ENCODE data around the gene DNAJB8.

DNAJB8 gene

GRCh38 chr3:128493570-128494366 lies 27.1 kb upstream of the DNAJB8 start:
- DNase-seq (ENCODE audit: low read depth): no peak

DNA sequence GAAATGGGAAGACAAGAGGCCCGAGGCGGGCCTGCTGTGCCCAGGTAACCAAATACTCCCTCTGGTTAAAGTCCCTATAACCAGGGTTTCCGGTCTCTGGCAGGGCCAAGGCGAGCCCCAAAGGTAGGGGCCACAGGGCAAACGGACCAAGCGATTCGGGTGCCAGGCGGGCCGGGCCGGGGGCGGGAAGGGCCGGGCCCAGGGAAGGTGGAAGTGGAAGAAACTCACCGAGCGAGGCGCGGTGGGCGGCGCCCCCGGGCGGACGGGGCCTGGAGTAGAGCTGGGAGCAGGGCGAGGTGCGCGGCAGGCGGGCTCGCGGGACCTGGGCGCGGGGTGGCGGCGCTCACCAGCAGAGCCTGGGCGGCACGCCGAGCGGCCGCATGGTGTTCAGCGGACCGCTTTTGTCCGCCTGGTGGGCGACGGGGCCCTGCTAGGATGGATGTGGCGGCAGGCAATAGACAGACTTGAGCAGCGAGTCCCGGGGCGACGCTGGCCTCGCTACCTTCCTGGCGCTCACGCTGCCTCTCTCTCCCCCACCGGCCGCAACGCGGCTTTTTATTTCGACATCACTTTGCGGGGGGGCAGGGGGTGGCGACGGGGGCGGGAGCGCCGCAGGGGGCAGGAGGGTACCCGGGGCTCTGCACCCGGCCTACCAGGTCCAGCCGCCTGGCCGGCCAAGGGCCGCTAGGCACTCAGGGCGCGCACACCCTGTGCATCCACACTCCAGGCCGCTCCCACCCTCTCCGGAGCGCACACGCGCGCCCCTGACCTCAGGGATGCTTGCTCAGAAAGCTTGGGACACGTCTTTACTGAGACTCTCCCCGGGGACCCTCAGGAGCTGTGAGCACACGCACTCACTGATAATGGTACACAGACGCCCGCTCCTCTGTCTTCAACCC lies 26.2 kb upstream of the DNAJB8 start, which contains the start of gene GATA2:
Gene GATA2, minus strand, starts transcription at position 531 of the 899 bp plus-strand sequence. CDS start 6,170 bp downstream, outside the sequence.
- DNase-seq (ENCODE audit: low read depth): no peak

- DNase-seq (ENCODE audit: low read depth): no peak
Observed at GRCh38 chr3:128491941-128492670, 25.4 kb upstream of the DNAJB8 start.

GRCh38 chr3:128491691-128491940 lies 24.9 kb upstream of the DNAJB8 start:
- no peak for DNase-seq (ENCODE audit: low read depth)

DNA sequence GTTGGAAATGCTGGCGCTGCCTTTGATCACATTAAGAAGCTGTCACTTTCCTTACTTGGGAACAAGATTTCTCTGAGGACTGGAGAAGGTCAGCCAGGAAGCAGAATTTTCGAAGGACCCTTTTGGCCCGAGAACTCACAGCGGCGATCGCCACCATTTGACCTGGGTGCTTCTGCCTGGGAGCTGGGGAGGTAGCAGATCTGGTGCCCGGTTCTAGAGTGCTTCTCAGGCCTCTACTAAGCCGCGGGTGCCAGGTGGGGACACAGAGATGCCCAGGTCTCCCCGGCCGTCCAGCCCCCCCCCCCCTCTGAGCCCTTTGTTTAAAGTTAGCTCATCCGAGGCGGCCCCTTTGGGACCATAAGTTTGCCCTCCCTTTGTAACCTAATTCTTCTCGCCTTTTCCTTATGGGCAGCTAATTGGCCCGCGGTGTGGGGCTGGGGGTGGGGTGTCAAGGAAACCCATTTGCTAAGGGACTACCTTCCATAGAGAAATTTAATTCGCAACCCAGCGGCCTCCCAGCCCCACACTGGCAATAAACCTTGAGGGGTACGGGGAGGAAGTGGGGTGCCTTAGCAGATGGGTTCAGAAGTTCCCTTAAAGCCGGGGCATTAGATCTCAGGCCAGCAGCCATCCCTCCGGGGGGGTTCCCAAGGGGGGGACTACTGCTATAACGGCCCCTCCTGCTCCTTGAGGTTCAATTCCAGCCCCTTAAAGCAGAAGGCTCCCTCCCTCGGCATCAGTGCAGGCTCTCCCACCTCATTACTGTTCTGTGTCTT lies 24.4 kb upstream of the DNAJB8 start:
- DNase-seq (ENCODE audit: low read depth): no peak

- no peak for DNase-seq (ENCODE audit: low read depth)
Observed at GRCh38 chr3:128490650-128490914, 23.9 kb upstream of the DNAJB8 start.

- no peak for DNase-seq (ENCODE audit: low read depth)
Observed at GRCh38 chr3:128489927-128490649, 23.4 kb upstream of the DNAJB8 start.

- DNase-seq (ENCODE audit: low read depth): no peak
Observed at GRCh38 chr3:128489674-128489926, 22.9 kb upstream of the DNAJB8 start.

GRCh38 chr3:128488991-128489673 lies 22.4 kb upstream of the DNAJB8 start:
- no peak for DNase-seq (ENCODE audit: low read depth)

GRCh38 chr3:128488636-128488990 lies 21.9 kb upstream of the DNAJB8 start:
- DNase-seq (ENCODE audit: low read depth): no peak

DNA sequence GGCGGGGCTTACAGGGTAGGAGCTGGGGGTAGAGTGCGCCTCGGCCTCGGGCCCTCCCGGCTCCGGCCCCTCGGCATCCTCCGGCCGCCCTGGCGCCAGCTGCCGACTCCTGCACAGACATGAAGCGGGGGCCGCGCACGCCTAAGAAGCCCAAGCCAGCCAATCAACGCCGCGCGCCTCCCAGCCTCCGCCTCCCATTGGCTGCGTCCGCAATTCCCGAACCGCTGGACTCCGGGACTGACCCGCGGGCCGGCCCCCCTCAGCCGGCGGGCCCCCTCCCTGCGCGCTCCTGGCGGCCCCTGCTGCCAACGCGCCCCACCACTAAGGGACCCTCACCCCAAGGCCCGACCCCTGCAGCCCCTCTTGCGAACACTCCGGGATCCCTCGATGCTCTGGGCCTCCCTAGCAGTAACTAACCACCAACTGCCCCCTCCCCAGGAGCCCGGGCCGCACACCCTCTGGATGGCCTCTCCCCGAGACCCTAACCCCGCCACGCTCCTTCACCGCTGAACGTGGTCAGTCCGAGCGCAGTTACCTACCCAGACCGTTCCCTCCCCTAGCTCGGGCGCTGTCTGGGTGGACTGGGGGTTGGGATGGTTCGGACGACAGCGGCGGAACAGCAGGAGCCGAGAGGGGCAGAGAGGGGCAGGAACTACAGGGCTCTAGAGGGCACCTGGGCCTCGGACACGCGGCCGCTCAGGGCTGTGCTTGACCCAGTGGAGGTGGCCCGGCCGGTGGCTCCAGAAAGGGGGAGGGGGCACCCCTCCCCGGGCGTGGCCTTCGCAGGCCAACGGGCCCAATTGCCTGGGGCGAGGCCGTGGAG lies 21.3 kb upstream of the DNAJB8 start:
- no peak for DNase-seq (ENCODE audit: low read depth)

DNA sequence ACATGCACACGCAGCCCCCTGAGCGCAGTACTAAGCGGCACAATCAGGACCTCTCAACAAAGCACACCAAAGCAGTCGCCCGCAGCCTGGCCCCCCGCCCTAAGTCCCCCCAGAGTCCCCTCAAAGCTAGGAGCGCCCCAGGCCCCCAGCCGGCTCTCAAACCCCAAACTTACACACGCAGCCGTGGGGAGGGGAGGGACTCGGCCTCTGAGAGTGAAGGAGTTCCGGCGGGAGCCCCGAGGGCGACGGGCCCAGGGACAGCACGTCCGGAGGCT lies 20.8 kb upstream of the DNAJB8 start:
- DNase-seq (ENCODE audit: low read depth): no peak

- no peak for DNase-seq (ENCODE audit: low read depth)
Observed at GRCh38 chr3:128486681-128487537, 20.2 kb upstream of the DNAJB8 start.

DNA sequence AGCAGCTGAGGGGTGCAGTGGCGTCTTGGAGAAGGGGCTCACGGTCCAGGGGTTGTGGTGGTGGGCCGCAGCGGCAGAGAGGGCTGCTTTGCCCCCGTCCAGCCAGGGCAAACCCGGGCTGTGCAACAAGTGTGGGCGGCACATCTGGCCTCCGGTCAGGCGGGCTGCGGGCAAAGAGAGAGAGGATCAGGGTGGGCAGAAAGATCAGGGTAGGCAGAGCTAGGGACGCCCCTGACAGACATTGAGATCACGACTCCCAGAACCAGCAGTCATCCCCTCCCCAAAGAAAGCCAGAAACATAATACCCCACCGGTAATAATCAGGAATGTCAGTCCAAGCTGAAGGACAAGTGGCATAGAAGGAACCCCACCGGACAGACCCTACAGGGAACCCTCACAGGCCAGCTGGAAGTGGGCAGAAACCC lies 19.5 kb upstream of the DNAJB8 start:
- no peak for DNase-seq (ENCODE audit: low read depth)

DNA sequence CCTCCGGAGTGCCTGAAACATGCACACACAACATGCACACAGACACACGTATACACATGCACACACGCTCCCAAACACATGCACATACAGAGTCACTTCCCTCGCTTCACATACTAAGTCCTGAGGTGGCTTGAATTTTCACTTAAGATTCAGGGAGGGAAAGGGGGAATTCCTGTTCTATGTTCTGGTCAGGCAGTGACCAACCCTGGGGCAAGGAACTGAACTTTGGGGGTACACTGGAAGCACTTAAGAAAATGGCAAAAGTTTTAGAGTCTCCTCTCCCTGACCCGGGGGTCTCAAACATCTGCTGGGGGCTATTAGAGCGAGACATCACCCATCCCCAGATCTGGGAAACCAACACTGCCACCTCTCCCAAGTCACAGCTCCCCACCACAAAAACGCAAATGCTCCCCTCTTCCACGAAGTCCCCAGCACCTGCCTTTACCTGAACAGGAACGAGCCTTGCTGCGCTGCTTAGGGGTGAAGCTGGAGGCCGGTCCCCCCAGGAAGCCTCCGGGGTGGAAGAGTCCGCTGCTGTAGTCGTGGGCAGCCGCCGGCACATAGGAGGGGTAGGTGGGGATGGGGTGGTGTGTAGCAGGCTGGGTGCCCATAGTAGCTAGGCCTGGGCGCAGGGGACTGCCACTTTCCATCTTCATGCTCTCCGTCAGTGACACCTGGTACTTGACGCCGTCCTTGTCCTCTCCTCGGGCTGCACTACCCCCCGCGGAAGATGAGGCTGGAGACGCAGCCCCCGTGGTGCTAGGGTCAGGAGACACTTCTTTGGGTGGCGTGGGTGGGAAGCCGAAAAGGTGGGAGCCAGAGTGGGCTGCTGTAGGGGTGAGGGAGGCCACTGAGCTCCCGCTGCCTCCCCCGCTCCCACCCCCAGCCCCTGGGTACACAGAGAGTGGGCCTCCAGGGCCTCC lies 18.9 kb upstream of the DNAJB8 start:
- DNase-seq (ENCODE audit: low read depth): no peak

DNA sequence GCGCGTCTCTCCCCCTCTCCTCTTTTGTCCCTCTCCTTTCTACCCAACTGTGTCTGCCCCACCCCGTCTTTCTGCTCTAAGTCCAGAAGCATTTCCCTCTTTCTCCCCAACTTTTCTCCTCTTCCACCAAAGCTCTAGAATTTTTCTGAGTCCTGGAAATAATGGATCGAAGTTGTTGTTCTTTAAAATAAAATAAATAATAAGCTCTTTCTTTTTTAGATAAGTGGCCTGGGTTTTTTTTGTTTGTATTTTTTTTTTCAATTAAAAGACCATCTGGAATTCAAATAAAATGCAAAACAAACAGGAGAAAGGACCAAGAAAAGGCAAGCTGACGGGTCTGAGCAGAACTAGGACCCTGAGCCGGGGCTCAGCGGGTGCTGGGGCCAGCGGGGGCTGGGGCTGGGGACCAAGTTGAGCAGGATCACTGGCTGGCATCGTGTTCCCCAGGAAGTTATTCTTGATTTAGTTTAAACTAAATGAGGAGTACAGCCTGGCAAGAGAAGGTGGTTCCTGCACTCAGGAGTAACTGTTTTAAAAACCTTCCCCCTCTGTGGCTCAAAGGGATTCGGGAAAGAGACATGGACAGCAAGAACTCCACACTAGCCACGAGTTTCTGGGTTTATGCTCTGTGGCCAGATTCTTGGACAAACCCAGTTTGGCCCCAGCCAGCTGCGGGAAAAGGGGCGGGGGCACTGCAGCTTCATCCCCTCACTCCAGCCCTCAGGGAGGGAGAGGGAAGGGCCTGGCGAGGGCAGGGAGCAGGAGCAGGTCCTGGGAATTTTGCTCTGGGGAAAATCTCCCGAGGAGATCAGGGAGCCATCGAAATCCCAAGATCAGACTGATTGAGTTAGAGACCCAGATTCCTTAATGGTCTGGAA lies 18.0 kb upstream of the DNAJB8 start:
- no peak for DNase-seq (ENCODE audit: low read depth)

DNA sequence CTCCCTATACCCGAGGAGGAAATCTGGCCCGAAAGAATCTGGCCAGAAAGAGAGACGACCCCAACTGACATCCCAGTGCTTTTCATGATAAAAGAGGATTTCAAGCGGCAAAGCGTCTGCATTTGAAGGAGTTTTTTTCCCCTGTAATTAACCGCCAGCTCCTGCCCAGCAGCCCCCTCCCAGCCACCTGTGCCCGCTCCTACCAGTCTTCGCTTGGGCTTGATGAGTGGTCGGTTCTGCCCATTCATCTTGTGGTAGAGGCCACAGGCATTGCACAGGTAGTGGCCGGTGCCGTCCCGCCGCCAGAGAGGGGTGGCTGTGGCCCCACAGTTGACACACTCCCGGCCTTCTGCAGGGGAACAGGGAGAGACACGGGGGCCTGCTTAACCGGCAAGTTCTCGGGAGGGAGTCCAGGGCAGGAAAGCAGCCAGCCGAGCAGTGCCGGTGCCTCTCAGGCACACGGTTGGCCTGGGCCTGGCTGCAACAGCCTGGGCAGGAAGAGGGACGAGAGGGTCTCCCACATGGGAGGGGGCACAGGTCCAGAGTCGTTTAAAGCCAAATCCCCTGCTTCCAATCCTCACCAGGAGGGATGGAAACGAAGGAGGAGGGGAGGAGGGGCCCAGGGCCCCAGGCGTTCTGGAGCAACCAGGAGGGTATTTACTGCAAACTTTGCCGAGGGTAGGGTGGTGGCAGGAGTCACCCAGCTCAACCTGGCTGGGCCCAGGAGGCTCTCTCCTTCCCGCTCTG lies 17.1 kb upstream of the DNAJB8 start:
- DNase-seq (ENCODE audit: low read depth): no peak
